Common myeloid progenitor, CD34-positive (primary cell): Measurements from ENCODE around the gene LRP11. TPM values are rescaled to one million over a fixed set of nuclear protein-coding genes. Genes with fewer than 3 reads are reported as not detected.
"Not testable (repeated sequence)": the region's sequence is repeated elsewhere in the genome, so short reads cannot be mapped to it uniquely, and the experiment has no call there.

Experiments used
- CTCF ChIA-PET: fragments of 350-600 bp; sonication (Branson Sonifier 250); formaldehyde crosslinking; loops from one replicate; lab custom pipeline; 2021; ENCODE audit warnings: antibody characterized with exemption; lab: Charles Lee
- POLR2A ChIA-PET: fragments of 350-600 bp; sonication (Branson Sonifier 250); formaldehyde crosslinking; loops from one replicate; lab custom pipeline; 2021; ENCODE audit warnings: antibody characterized with exemption; lab: Charles Lee
- DNase-seq, 3 donors: peaks; one replicate each; pipeline versions ENCODE4 v3.0.0 to v3.0.0-alpha.2; 2013
- H3K27ac ChIP-seq, 2 experiments: 1 replicate in 1 of 2; 2 replicates in 1 of 2; pipeline ENCODE4 v1.7.0; 2013; ENCODE audit warnings: inconsistent platforms in 2 of 2, low read length in 2 of 2, mild to moderate bottlenecking in 2 of 2, low read depth in 1 of 2, moderate library complexity in 1 of 2; ENCODE audit not compliant: severe bottlenecking in 2 of 2, insufficient read depth in 1 of 2, poor library complexity in 1 of 2
- H3K27me3 ChIP-seq, 5 experiments: replicated peaks in 2 of 5; 1 replicate in 3 of 5; 2 replicates in 2 of 5; pipeline versions ENCODE4 v1.6.1 to v1.7.0; 2013; ENCODE audit warnings: low read length in 4 of 5, mild to moderate bottlenecking in 2 of 5, moderate library complexity in 2 of 5, inconsistent platforms in 1 of 5; ENCODE audit not compliant: insufficient read depth in 5 of 5, control insufficient read depth in 4 of 5
- H3K36me3 ChIP-seq, 4 experiments: 1 replicate in 2 of 4; 2 replicates in 2 of 4; pipeline versions ENCODE4 v1.6.1 to v1.7.0; 2013; ENCODE audit warnings: low read length in 3 of 4, control low read depth in 1 of 4, mild to moderate bottlenecking in 1 of 4; ENCODE audit not compliant: control insufficient read depth in 4 of 4, insufficient read depth in 4 of 4
- H3K4me1 ChIP-seq, 4 experiments: 1 replicate in 3 of 4; 2 replicates in 1 of 4; pipeline versions ENCODE4 v1.6.1 to v1.7.1; 2013; ENCODE audit warnings: low read length in 3 of 4, mild to moderate bottlenecking in 3 of 4, control low read depth in 1 of 4, inconsistent platforms in 1 of 4, moderate library complexity in 1 of 4; ENCODE audit not compliant: control insufficient read depth in 4 of 4, insufficient read depth in 4 of 4; ENCODE audit errors: control extremely low read depth in 1 of 4
- H3K4me3 ChIP-seq, 7 experiments: 1 replicate in 4 of 7; 2 replicates in 3 of 7; pipeline versions ENCODE4 v1.5.1 to v1.7.0; 2013; ENCODE audit warnings: mild to moderate bottlenecking in 7 of 7, low read length in 6 of 7, moderate library complexity in 6 of 7, inconsistent platforms in 2 of 7, low read depth in 2 of 7, control low read depth in 1 of 7; ENCODE audit not compliant: insufficient read depth in 4 of 7, control insufficient read depth in 1 of 7; ENCODE audit errors: extremely low read depth in 1 of 7
- H3K9me3 ChIP-seq, 5 experiments: 1 replicate in 4 of 5; 2 replicates in 1 of 5; pipeline versions ENCODE4 v1.6.1 to v1.7.1; 2013; ENCODE audit warnings: low read length in 4 of 5, mild to moderate bottlenecking in 2 of 5, inconsistent platforms in 1 of 5, low read depth in 1 of 5, moderate library complexity in 1 of 5; ENCODE audit not compliant: control insufficient read depth in 4 of 5, insufficient read depth in 2 of 5; ENCODE audit errors: control extremely low read depth in 1 of 5
- WGBS: methylation state at CpG from one replicate; pipeline ENCODE4 v1.1.5; 2013; ENCODE audit not compliant: insufficient coverage; 5-methylcytosine and 5-hydroxymethylcytosine counted together
- polyA plus RNA-seq: library from polyadenylated mRNA; unstranded; fragments of 120-200 nt; gene quantifications from one replicate; pipeline ENCODE4 v1.2.1, GENCODE V29; 2013

The LRP11 gene
- polyA plus RNA-seq, result 1.4 TPM

- under 1% methylated on average over 86 of the region's 110 CpGs for WGBS
- CTCF ChIA-PET, result interaction anchor here (1.3 to 1.4 kb wide), 2 partner anchors 17 to 28 kb away, joined by 4 read pairs; no protein-coding TSS in a partner anchor
- Histone ChIP-seq H3K4me1 (peaks cover 3 to 32% (median 18%) of the 10 kb centered on the region in 4 experiments), H3K9me3 (no peaks in the 10 kb centered on the region), H3K27ac (no peak within 1 kb of the TSS), H3K36me3 (no peaks in the 10 kb centered on the region), H3K4me3 (peak within 1 kb of the TSS; percentile 47 to 82 (median 75)), H3K27me3 (peaks cover 0 to 9% (median 8%) of the 10 kb centered on the region in 5 experiments)
- POLR2A ChIA-PET, result no interaction called here
- peak; percentile 52 to 83 (median 80) for DNase-seq
These were observed at the start of gene LRP11 for GRCh38 chr6:149863698-149864577. LRP11 (minus strand) TSS chr6:149864359; CDS start chr6:149864020, 339 bp downstream.

- ChIA-PET POLR2A (no interaction called here), CTCF (interaction anchor here (1.1 to 1.9 kb wide), 2 partner anchors 9 to 11 kb away, joined by 3 to 4 read pairs; no protein-coding TSS in a partner anchor)
- Histone ChIP-seq H3K4me3 (no peak overlapping the region), H3K4me1 (no peaks in the 10 kb centered on the region), H3K27me3 (peaks cover 0 to 9% (median 4%) of the 10 kb centered on the region in 5 experiments), H3K27ac (no peak overlapping the region), H3K36me3 (no peaks in the 10 kb centered on the region), H3K9me3 (peaks cover 0 to 5% (median 5%) of the 10 kb centered on the region in 5 experiments)
- no peak for DNase-seq
- WGBS, result 78% methylated on average over 8 of the region's 9 CpGs
These were observed 49.5 kb upstream of the LRP11 start for GRCh38 chr6:149913540-149914240.

- ChIA-PET CTCF (interaction anchor here (1.9 kb wide), 1 partner anchor 9 kb away, joined by 4 read pairs; no protein-coding TSS in a partner anchor), POLR2A (no interaction called here)
- Histone ChIP-seq H3K36me3 (no peaks in the 10 kb centered on the region), H3K4me1 (no peaks in the 10 kb centered on the region), H3K27me3 (peaks cover 0 to 9% (median under 1%) of the 10 kb centered on the region in 5 experiments), H3K9me3 (peaks cover 0 to 9% (median 9%) of the 10 kb centered on the region in 5 experiments), H3K27ac (no peak overlapping the region), H3K4me3 (no peak overlapping the region)
- WGBS, result 100% methylated on average over 2 of the region's 2 CpGs
- DNase-seq, result no peak
These were observed 48.9 kb upstream of the LRP11 start for GRCh38 chr6:149913085-149913484.

- H3K4me1 ChIP-seq, H3K36me3 ChIP-seq, POLR2A ChIA-PET, H3K27me3 ChIP-seq, H3K27ac ChIP-seq, H3K4me3 ChIP-seq, DNase-seq: not testable (repeated sequence)
- WGBS, result 100% methylated on average over 1 of the region's 3 CpGs
- CTCF ChIA-PET, result interaction anchor here (1.9 kb wide), 1 partner anchor 8 kb away, joined by 4 read pairs; no protein-coding TSS in a partner anchor
- peaks cover 0 to 12% (median 10%) of the 10 kb centered on the region in 5 experiments for H3K9me3 ChIP-seq
These were observed 48.5 kb upstream of the LRP11 start for GRCh38 chr6:149912680-149913079.

- ChIA-PET CTCF (no interaction called here), POLR2A (no interaction called here)
- Histone ChIP-seq H3K27me3 (peaks cover 0 to 14% (median 0%) of the 10 kb centered on the region in 5 experiments), H3K27ac (no peak overlapping the region), H3K9me3 (peaks cover 0 to 15% (median 10%) of the 10 kb centered on the region in 5 experiments), H3K4me1 (no peaks in the 10 kb centered on the region), H3K36me3 (no peaks in the 10 kb centered on the region), H3K4me3 (no peak overlapping the region)
- DNase-seq, result no peak
- WGBS, result 96% methylated on average over 16 of the region's 23 CpGs
These were observed 46.6 kb upstream of the LRP11 start for GRCh38 chr6:149910721-149911151.

GRCh38 chr6:149909701-149910470 is 45.7 kb upstream of the LRP11 start:
- DNase-seq, result no peak
- H3K27me3 ChIP-seq, result peaks cover 0 to 14% (median 0%) of the 10 kb centered on the region in 5 experiments
- CTCF ChIA-PET, result no interaction called here
- H3K4me3 ChIP-seq, result no peak overlapping the region
- no peaks in the 10 kb centered on the region for H3K36me3 ChIP-seq
- POLR2A ChIA-PET, result no interaction called here
- no peak overlapping the region for H3K27ac ChIP-seq
- H3K9me3 ChIP-seq, result peaks cover 0 to 15% (median 10%) of the 10 kb centered on the region in 5 experiments
- no peaks in the 10 kb centered on the region for H3K4me1 ChIP-seq
- 97% methylated on average over 5 of the region's 9 CpGs for WGBS
